MM.1S (cell line): Measurements from ENCODE around the gene ZSCAN1.

ENCODE experiments used
- EZH2 ChIP-seq: fragments of 300-600 bp; sonication (generic); optimal IDR thresholded peaks from 2 replicates; pipeline ENCODE3; 2017; ENCODE audit warnings: low read depth, mild to moderate bottlenecking, antibody characterized with exemption, low read length, mixed read lengths
- EZH2phosphoT487 ChIP-seq: fragments of 300-600 bp; sonication (generic); IDR thresholded peaks from 2 replicates; pipeline ENCODE4 v1.6.1; 2018; ENCODE audit warnings: antibody characterized with exemption, low read length
- TF ChIP-seq, protein P1 (sequence below): fragments of 300-600 bp; sonication (generic); IDR thresholded peaks from 2 replicates; pipeline ENCODE4 v1.5.1; 2016; ENCODE audit warnings: antibody characterized with exemption, low read length, mixed read lengths

DNA sequence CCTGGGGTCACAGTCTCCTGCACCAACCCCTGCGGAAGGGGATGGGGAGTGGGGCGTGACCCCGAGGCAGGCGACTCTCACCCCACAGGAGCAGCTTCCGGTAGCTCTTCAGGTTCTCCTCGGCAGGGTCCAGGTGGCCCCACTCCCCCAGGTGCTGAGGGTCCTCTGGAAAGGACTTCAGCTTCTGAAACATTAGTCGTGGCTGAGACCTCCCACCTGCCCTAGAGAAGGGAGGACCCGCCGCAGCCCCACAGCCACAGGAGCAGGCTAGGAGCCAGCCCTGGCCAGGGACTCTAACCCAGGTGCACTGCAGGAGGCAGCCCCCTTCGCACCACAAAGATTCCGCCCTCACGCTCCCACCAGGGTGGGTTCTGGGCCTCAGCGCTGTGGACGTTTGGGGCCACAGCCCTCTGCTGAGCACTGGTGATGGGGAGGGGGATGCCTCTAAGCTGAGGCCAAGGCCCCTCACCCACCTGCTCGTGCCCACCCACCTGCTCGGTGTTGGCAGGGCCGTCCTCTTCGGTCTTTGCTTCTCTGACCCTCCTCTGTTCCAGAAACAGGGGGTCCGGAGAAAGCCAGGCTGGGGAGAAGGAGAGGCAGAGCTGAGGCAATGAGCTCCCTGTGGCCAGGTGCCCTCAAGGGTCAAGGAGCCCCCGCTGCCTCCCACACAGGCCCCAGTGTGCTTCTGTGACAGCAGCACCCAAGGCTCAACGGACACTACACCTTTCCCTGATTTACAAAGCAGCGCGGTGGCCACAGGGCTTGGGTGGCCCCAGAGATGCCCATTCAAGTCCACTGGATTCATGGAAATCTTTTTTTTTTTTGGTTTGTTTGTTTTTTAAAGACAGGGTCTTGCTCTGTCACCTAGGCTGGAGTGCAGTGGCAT, 53.2 kb downstream of the ZSCAN1 start:
- no peak for TF ChIP-seq EZH2phosphoT487
- TF ChIP-seq, protein P1, sequence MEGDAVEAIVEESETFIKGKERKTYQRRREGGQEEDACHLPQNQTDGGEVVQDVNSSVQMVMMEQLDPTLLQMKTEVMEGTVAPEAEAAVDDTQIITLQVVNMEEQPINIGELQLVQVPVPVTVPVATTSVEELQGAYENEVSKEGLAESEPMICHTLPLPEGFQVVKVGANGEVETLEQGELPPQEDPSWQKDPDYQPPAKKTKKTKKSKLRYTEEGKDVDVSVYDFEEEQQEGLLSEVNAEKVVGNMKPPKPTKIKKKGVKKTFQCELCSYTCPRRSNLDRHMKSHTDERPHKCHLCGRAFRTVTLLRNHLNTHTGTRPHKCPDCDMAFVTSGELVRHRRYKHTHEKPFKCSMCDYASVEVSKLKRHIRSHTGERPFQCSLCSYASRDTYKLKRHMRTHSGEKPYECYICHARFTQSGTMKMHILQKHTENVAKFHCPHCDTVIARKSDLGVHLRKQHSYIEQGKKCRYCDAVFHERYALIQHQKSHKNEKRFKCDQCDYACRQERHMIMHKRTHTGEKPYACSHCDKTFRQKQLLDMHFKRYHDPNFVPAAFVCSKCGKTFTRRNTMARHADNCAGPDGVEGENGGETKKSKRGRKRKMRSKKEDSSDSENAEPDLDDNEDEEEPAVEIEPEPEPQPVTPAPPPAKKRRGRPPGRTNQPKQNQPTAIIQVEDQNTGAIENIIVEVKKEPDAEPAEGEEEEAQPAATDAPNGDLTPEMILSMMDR: no peak
- no peak for TF ChIP-seq EZH2
